Measurements from ENCODE around the gene SPECC1L.

Gene SPECC1L

GRCh38 chr22:24400726-24401596 lies 130.3 kb downstream of the SPECC1L start:
- FAIRE-seq, result no peak

GRCh38 chr22:24401931-24402367 lies 131.3 kb downstream of the SPECC1L start:
- FAIRE-seq, result no peak

GRCh38 chr22:24402460-24403192 lies 132.0 kb downstream of the SPECC1L start:
- FAIRE-seq, result peak; percentile 99

DNA sequence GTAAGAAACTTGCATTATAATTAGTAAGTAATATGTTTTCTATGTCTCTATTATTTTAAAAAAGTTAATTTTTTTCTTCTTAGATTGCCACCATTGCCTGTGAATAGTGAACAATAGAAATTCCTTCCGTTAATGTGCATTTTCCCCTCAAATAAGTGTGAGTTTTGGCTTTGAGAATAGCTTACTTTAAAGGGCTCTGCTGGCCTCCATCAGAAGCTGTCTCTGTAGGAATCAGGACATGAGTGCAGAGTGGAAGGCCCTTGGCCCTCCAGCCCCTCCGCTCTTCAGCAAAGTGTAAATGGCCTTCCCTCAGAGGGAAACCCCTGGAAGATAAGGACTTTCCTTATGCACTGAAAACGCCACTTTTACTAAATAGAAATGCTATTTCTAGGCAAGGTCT lies 132.7 kb downstream of the SPECC1L start:
- FAIRE-seq, result no peak

DNA sequence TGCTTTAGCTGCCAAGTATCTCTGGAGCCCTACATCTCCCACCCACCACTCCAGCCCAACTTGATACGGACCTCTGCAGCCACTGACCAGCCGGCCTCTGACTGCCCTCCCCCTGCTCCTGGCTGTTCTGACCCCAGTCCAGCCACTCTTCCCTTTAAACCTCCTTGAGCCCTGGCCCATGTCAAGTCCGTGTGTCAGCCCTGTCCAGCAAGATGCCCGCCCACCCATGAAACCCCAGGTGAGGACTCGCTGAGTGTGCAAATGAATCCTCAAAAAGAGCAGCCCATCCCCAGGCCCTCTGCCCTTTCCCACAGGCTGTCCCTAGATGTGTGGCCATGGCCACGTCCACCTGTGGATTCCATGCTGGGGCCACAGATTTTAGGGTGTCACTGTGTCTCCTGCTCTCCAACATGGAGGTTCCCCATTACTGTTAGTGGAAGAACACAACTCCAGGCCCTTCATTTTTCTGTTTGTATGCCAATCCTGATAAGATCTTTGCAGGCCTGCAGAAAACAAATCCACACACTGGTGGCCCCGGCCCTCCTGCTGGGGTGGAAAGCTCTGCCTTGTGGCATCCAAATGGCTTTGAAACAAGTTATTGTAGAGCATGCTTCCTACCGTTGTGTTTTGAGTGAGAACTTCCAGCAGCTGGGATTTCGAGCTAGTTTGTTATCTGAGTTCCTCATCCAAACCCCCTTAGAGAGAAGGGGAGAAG lies 134.1 kb downstream of the SPECC1L start:
- no peak for FAIRE-seq

DNA sequence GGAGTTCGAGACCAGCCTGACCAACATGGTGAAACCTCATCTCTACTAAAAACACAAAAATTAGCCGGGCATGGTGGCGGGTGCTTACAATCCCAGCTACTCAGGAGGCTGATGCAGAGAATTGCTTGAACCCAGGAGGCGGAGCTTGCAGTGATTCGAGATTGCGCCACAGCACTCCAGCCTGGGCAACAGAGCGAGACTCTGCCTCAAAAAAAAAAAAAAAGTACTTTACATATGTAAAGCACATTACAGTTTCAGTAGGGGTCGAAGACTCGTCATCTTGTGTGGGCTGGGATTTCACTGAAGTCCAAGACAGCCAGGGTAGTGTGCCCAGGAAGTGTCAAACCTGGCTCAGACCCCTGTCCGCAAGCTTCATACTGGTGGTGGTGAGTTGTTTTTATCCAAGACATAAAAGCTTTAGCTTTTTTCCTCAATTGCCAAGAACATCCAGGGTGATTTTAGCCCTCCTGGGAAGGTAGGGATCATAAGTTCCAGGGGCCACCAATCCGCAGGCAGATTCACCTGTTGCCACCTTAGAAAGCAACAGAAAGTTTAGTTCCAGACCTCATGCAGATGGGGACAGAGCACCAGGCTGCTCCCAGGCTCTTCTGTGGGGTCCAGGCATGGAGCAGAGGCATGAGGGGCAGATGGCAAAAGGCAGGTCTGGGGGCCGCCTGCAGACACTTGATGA lies 135.1 kb downstream of the SPECC1L start:
- FAIRE-seq, result no peak

DNA sequence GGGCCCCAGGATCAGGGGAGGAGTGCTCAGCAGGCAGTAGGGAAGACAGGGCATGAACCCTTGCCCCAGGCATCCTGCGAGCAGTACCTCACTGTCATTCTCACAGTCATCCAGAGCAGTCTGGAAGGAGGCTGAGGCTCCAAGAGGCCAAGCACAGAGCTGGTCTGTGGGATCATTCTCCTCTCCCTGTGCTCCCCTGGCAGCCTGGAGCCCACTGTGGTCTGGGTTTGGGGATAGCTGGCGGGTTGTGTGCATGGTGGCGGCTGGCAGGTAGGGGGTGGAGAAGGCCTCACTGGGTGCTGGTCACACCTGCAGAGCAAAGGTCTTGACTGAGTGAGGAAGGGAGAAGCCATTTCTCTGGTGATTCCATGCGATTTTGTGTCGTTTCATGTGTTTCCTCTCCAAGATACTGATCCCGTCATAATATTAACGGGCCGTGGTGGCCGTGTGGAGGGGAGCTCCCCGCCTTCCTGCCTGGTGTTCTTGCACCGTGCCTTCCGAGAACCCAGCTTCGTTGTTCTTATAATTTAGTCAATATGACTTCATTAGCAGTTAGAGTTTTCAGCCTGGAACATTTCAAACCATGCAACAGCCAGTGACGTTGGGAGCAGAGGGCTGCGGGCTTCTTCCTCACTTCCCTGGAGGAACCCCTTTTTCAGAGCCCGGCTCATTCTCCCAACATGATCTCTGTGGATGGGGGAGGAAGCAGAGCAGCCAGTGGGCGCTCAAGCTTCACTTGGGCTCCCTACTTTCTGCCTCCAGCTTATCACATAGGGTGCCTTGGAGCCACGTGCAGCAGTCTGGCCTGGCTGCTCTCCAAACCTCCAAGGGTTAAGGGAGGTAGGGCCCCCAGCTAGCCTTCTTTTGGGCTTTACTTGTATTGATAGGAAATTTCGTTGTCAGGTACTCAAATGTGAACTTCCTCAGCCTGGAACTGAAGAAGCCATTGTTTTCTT lies 136.0 kb downstream of the SPECC1L start:
- no peak for FAIRE-seq

- FAIRE-seq, result no peak
Observed at GRCh38 chr22:24407278-24407665, 136.6 kb downstream of the SPECC1L start.

DNA sequence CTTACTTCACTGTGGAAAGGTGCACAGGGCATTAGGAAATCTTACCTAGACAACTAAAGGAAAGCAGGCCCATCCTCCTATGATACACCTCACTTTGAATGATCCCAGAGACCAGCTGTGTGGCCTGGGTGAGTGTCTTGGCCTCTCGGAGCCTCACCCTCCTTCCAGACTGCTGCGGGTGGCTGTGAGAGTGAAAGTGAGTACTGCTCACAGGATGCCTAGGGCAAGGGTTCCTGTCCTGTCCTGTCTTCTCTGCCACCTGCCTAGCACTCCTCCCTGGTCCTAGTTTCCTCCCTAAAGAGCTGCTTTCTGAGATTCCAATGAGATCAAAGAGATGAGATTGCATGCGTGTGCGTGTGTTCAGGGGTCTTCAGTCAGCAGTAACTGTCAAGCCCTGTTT lies 137.3 kb downstream of the SPECC1L start:
- FAIRE-seq, result no peak

- no peak for FAIRE-seq
Observed at GRCh38 chr22:24408630-24409029, 138.0 kb downstream of the SPECC1L start.

- FAIRE-seq, result no peak
Observed at GRCh38 chr22:24409707-24410106, 139.1 kb downstream of the SPECC1L start.

GRCh38 chr22:24410110-24410856 lies 139.7 kb downstream of the SPECC1L start:
- FAIRE-seq, result no peak

DNA sequence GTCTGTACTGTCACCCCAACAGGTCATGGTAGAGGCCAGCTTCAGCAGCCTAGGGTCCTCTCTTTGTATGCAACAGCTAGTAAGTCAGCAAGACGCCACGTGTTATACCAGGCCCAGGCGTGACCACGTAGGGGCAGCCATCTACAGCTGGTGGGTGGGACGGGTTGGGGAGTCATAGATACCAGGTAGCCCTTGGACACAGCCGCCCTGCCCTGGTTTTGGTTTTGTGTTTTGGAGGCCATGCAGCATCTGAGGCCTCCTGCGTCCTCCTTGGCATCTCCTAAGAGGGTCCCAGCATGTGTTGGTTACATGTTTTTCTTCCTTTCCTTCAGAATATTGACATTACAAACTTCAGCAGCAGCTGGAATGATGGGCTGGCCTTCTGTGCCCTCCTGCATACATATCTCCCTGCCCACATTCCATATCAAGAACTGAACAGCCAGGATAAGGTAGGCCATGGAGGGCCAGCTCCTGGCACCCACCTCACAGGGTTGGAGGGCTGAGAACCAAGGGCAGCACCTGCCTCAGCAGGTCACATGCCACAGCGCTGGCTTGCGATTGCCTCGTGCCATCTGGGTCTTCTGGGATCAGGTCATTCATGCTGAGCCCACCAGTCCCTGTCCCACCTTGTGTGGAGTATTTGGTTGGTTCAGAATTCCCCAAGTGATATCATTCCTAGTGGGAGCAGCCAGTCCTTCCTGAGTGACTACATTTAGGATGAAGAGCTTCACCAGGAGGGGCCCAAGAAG lies 140.8 kb downstream of the SPECC1L start:
- no peak for FAIRE-seq

DNA sequence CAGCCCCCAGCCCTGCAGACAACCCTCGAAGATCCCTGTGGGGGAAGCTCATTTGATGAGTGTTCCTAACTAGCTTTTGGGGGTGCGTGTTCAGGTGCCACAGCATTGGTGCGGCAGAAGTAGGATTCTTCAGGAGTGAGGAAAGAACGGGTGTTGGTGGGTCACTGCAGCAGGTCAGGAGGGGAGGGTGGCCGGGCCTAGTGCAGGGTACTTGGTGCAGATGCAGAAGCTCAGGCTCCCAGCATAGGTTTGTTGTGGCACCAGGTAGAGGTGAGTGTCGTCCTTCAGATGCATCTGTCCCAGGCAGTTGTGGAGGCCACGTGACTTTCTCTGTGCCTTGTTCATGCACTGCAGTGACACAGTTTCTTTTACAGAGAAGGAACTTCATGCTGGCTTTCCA lies 141.6 kb downstream of the SPECC1L start:
- no peak for FAIRE-seq

DNA sequence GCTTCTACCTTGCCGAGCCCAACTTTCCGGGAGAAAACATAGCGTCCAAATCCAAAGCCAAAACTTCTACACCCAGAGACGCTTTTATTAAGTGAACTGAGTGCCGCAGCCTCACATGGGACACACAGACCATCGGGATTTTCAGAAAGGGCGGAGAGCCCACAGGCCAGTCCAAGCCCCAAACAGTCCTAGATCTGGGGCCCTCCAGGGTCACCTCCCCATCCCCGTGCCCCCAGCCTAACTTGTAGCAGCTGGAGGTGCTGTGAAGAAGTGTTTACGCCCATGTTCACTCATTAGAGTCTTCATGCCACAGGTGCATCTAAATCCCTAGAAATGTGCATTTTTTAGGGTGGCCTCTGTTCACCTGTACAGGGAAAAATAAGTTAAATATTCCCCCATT lies 142.6 kb downstream of the SPECC1L start:
- FAIRE-seq, result no peak

- FAIRE-seq, result no peak
Observed at GRCh38 chr22:24413736-24414385, 143.2 kb downstream of the SPECC1L start.

DNA sequence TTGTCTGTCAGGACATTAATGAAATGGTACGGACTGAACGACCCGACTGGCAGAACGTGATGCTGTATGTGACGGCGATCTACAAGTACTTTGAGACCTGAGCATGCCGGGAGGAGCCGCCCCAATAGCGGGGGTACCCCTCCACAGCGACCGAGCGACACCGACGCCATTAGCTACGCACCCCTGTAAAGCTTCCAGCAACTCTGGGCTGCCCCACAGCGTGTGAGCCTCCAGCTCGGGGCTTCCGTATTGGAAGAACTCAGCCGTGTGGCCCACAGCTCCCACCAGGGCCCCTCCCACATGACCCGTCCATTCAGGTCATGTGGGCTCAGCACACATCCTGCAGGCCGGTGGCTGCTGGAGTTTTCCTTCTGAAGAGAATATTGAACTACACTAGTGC lies 143.9 kb downstream of the SPECC1L start:
- FAIRE-seq, result no peak

GRCh38 chr22:24414984-24415945 lies 144.6 kb downstream of the SPECC1L start:
- FAIRE-seq, result no peak
